ENCODE results near the gene NME7. TPM values are rescaled to one million over a fixed set of nuclear protein-coding genes. Genes with fewer than 3 reads are reported as not detected.

The NME7 gene
- total RNA-seq, 1 experiment from 2014 or later = 30.3 TPM

- no peak overlapping the region for H3K27ac ChIP-seq (ENCODE audit: low read length)
- no peaks in the 10 kb centered on the region for H3K27me3 ChIP-seq (ENCODE audit: control insufficient read depth, insufficient read depth, low read length)
- POLR2A ChIA-PET = no interaction called here
- peaks cover 9% of the 10 kb centered on the region; the same call in 1 of the 2 replicates for H3K9me3 ChIP-seq (ENCODE audit: control insufficient read depth, insufficient read depth, low read depth, low read length)
- in situ Hi-C loops (cut with HindIII; ENCODE audit: low pct_unique_long_range_greater_than_20kb, low sequenced_read_pairs) = no loop called here
- TF ChIP-seq TCF7L2 (IDR thresholded peaks at IDR 0.05; ENCODE audit: low read depth, low read length) = no peak
- TF ChIP-seq REST (IDR thresholded peaks at IDR 0.05; ENCODE audit: insufficient read depth in 1 of 2, low read depth in 2 of 2, low read length in 1 of 2) = no peak
- TF ChIP-seq SIN3A (IDR thresholded peaks at IDR 0.05; ENCODE audit: borderline replicate concordance, insufficient read depth, low read depth, low read length) = no peak
- TF ChIP-seq POLR2AphosphoS5 (IDR thresholded peaks at IDR 0.05; ENCODE audit: low read depth, low read length) = no peak
- no peak for TF ChIP-seq CTCF (IDR thresholded peaks at IDR 0.05)
- no peak overlapping the region for H3K4me3 ChIP-seq (ENCODE audit: low read depth in 2 of 2, low read length in 2 of 2)
- ATAC-seq (no peak), DNase-seq (ENCODE audit: low read depth, low spot score) (no peak)
- 0 out of 2 replicates have a peak, but pooled peaks cover 3% of the 10 kb centered on the region for H3K4me1 ChIP-seq (ENCODE audit: control insufficient read depth, insufficient read depth, low read length)
- CTCF ChIA-PET = no interaction called here
- H3K36me3 ChIP-seq (ENCODE audit: control insufficient read depth, insufficient read depth, low read length) = no peaks in the 10 kb centered on the region
- intact Hi-C loops (cut with micrococcal nuclease; ENCODE audit: unreplicated experiment) = no loop called here
- no TSS peak for BruUV-seq (replicated peaks)
These were observed 78.6 kb downstream of the NME7 start for GRCh38 chr1:169289016-169289415.

GRCh38 chr1:169288011-169288414 is 79.6 kb downstream of the NME7 start:
- ATAC-seq (peak; percentile 60; the same call in 1 of the 2 replicates), DNase-seq (ENCODE audit: low read depth, low spot score) (no peak)
- Histone ChIP-seq H3K9me3 (ENCODE audit: control insufficient read depth, insufficient read depth, low read depth, low read length) (peaks cover 9% of the 10 kb centered on the region; the same call in 1 of the 2 replicates), H3K27me3 (ENCODE audit: control insufficient read depth, insufficient read depth, low read length) (no peaks in the 10 kb centered on the region), H3K27ac (ENCODE audit: low read length) (no peak overlapping the region), H3K36me3 (ENCODE audit: control insufficient read depth, insufficient read depth, low read length) (no peaks in the 10 kb centered on the region), H3K4me3 (ENCODE audit: low read depth in 2 of 2, low read length in 2 of 2) (no peak overlapping the region), H3K4me1 (ENCODE audit: control insufficient read depth, insufficient read depth, low read length) (0 out of 2 replicates have a peak, but pooled peaks cover 3% of the 10 kb centered on the region)
- in situ Hi-C loops (cut with HindIII; ENCODE audit: low pct_unique_long_range_greater_than_20kb, low sequenced_read_pairs) = no loop called here
- ChIA-PET CTCF (no interaction called here), POLR2A (interaction anchor here (0.7 kb wide), 1 partner anchor 121 kb away, joined by 3 read pairs; no protein-coding TSS in a partner anchor)
- intact Hi-C loops (cut with micrococcal nuclease; ENCODE audit: unreplicated experiment) = no loop called here
- no TSS peak for BruUV-seq (replicated peaks)
- TF ChIP-seq CTCF (IDR thresholded peaks at IDR 0.05) = no peak
- no peak for TF ChIP-seq TCF7L2 (IDR thresholded peaks at IDR 0.05; ENCODE audit: low read depth, low read length)
- no peak for TF ChIP-seq SIN3A (IDR thresholded peaks at IDR 0.05; ENCODE audit: borderline replicate concordance, insufficient read depth, low read depth, low read length)
- no peak for TF ChIP-seq POLR2AphosphoS5 (IDR thresholded peaks at IDR 0.05; ENCODE audit: low read depth, low read length)
- no peak for TF ChIP-seq REST (IDR thresholded peaks at IDR 0.05; ENCODE audit: insufficient read depth in 1 of 2, low read depth in 2 of 2, low read length in 1 of 2)
